Gastroesophageal sphincter (tissue), 3 donors: ENCODE measurements around the gene KIF26B.

ENCODE experiments used
- EP300 ChIP-seq: sonication (generic); formaldehyde crosslinking; IDR thresholded peaks from one replicate; pipeline ENCODE4 v1.6.1; 2017; ENCODE audit warnings: antibody characterized with exemption, mild to moderate bottlenecking
- POLR2AphosphoS5 ChIP-seq: sonication (generic); formaldehyde crosslinking; IDR thresholded peaks from one replicate; pipeline ENCODE4 v1.6.1; 2017; ENCODE audit warnings: antibody characterized with exemption
- TF ChIP-seq, protein P1 (sequence below), 4 experiments: fragments of 200-600 bp in 2 of 4; fragments of 450-650 bp in 2 of 4; sonication (generic) in 1 of 4; IDR thresholded peaks; one replicate each; pipeline ENCODE4 v1.5.1; 2017 to 2019; ENCODE audit warnings: antibody characterized with exemption in 4 of 4, mild to moderate bottlenecking in 2 of 4, moderate library complexity in 2 of 4

DNA sequence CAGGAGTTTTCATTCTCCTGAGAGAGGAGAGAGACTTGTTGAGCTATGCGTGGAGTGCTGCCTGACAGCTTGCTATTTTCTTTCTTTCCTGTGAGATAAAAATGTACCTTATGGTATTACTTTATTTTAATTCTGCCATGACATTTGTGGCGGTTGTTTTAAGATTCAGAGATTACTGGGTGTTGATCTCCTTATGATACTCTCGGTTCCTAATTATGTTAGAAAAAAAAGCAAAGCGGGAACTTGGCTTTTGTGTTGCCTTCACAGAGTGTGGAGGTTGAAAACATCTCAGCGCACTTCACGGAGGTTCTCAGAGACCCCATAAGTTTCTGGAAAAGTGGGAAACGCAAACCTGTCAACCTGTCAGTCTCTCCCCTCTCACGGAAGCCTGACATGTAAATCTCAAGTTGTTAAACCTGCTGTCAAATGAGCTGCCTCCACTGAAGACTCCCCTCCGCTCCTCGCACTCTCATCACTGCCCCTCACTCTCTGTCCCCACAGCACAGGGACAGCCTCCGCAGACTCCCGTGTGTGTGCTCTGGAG is 405.6 kb downstream of the KIF26B start:
- TF ChIP-seq, protein P1, sequence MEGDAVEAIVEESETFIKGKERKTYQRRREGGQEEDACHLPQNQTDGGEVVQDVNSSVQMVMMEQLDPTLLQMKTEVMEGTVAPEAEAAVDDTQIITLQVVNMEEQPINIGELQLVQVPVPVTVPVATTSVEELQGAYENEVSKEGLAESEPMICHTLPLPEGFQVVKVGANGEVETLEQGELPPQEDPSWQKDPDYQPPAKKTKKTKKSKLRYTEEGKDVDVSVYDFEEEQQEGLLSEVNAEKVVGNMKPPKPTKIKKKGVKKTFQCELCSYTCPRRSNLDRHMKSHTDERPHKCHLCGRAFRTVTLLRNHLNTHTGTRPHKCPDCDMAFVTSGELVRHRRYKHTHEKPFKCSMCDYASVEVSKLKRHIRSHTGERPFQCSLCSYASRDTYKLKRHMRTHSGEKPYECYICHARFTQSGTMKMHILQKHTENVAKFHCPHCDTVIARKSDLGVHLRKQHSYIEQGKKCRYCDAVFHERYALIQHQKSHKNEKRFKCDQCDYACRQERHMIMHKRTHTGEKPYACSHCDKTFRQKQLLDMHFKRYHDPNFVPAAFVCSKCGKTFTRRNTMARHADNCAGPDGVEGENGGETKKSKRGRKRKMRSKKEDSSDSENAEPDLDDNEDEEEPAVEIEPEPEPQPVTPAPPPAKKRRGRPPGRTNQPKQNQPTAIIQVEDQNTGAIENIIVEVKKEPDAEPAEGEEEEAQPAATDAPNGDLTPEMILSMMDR (IDR thresholded peaks at IDR 0.05), result no peak
- TF ChIP-seq EP300 (no peak), POLR2AphosphoS5 (no peak)
